GM23248 (cell line): ENCODE results near the gene DMRTC1.
"Not testable (repeated sequence)": the region's sequence is repeated elsewhere in the genome, so short reads cannot be mapped to it uniquely, and the experiment has no call there.

Experiments
- EZH2 ChIP-seq: fragments of 200-600 bp; sonication (generic); IDR thresholded peaks from 2 replicates; pipeline ENCODE4 v1.6.1; 2018; ENCODE audit warnings: antibody characterized with exemption, mild to moderate bottlenecking; ENCODE audit not compliant: insufficient read depth, poor library complexity, severe bottlenecking
- EZH2phosphoT487 ChIP-seq: fragments of 200-600 bp; sonication (generic); IDR thresholded peaks from 2 replicates; pipeline ENCODE4 v1.6.1; 2018; ENCODE audit warnings: antibody characterized with exemption, moderate library complexity, mild to moderate bottlenecking, low read depth; ENCODE audit not compliant: insufficient read depth

DNA sequence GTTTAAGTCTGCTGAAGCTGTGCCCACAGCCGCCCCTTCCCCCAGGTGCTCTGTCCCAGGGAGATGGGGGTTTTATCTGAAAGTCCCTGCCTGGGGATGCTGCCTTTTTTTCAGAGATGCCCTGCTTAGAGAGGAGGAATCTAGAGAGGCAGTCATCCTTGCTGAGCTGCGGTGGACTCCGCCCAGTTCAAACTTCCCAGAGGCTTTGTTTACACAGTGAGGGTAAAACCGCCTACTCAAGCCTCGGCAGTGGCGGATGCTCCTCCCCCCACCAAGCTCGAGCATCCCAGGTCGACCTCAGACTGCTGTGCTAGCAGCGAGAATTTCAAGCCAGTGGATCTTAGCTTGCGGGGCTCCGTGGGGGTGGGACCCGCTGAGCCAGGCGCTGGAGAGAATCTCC, 112.9 kb downstream of the DMRTC1 start:
- not testable (repeated sequence) for TF ChIP-seq EZH2, EZH2phosphoT487
